Measurements from ENCODE around the gene GLB1L3. TPM values are rescaled to one million over a fixed set of nuclear protein-coding genes. Genes with fewer than 3 reads are reported as not detected.

GLB1L3 gene
- total RNA-seq, 3 donors from 2014 or later (not counting 1 experiment from before 2014, with no cell fraction given) = 0.38 TPM; not detected in 2

DNA sequence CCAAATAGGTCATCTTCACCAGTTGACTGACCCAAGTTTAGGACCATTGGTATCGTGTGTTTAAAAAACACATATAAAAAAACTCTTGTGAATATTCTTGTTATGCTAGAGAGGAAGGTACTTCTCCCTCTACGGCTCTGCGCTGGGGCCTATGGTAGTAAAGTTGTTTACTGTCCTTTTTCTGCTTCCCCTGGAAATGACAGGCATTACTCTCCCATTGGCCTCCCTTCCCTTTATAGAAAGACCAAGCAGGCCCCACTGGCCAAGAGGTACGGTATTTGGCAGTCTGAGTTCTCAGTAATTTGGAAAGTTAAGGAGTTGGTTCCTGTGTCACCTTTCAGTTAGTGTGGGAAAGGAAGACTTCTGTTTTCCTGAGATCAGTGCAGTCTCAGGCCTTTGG lies 29.5 kb upstream of the GLB1L3 start:
- Mint-ChIP-seq H3K27me3 (ENCODE audit: low read depth in 2 of 2) (no peaks in the 10 kb centered on the region), H3K36me3 (peaks cover 32% of the 10 kb centered on the region), H3K9me3 (no peaks in the 10 kb centered on the region), H3K4me1 (peaks cover 5 to 9% of the 10 kb centered on the region in 2 donors), H3K27ac (no peak overlapping the region), H3K4me3 (no peak overlapping the region)
- H3K27ac ChIP-seq (ENCODE audit: low read length) = no peak overlapping the region
- no peaks in the 10 kb centered on the region for H3K27me3 ChIP-seq (ENCODE audit: control insufficient read depth, insufficient read depth, low read length)
- 100% methylated on average over 1 of the region's 4 CpGs for WGBS (ENCODE audit: insufficient coverage)
- ATAC-seq (no peak), DNase-seq (no peak)
- H3K36me3 ChIP-seq (ENCODE audit: control insufficient read depth, insufficient read depth, low read length) = peaks cover 67% of the 10 kb centered on the region
- TF ChIP-seq CTCF (IDR thresholded peaks at IDR 0.05) = no peak
- no peak overlapping the region for H3K4me3 ChIP-seq (ENCODE audit: low read length)
- intact Hi-C loops (cut with micrococcal nuclease) = no loop called here
- no peaks in the 10 kb centered on the region for H3K4me1 ChIP-seq (ENCODE audit: control insufficient read depth, insufficient read depth, low read length)
- no peaks in the 10 kb centered on the region for H3K9me3 ChIP-seq (ENCODE audit: control insufficient read depth, insufficient read depth, low read length)

DNA sequence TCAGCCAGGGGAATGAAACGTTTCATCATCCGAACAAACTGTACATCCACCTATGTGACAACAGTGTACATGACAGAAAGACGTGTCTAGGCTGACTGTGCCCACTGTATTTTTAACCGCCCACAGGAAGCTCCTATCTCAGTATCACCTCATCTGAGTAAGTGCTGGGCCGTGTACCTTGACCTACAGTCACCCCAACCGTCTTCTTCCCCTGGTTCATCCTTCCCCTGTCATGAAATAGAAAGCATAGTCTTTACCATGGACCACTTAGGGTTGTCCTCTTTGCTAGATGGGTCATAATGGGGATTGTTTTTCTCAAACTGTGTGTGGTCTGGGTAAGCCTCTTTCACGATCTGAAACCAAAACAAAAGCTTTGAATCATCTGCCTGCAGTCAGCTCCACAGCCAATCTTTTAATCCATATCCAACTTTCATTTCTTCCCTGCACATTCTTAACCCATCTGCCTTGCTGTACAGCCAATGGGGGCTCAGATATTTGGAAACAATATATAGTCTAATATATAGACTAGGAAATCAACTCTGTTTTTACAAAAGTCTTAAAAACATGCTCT lies 27.2 kb upstream of the GLB1L3 start:
- Mint-ChIP-seq H3K27me3 (ENCODE audit: low read depth in 2 of 2) (no peaks in the 10 kb centered on the region), H3K36me3 (peaks cover 22% of the 10 kb centered on the region), H3K9me3 (no peaks in the 10 kb centered on the region), H3K27ac (peak overlapping the region in 1 of 2 donors; percentile 50), H3K4me3 (no peak overlapping the region), H3K4me1 (peaks cover 18 to 28% of the 10 kb centered on the region in 2 donors)
- H3K27ac ChIP-seq (ENCODE audit: low read length) = no peak overlapping the region
- no peak for TF ChIP-seq CTCF (IDR thresholded peaks at IDR 0.05)
- H3K4me3 ChIP-seq (ENCODE audit: low read length) = no peak overlapping the region
- no peaks in the 10 kb centered on the region for H3K27me3 ChIP-seq (ENCODE audit: control insufficient read depth, insufficient read depth, low read length)
- H3K9me3 ChIP-seq (ENCODE audit: control insufficient read depth, insufficient read depth, low read length) = no peaks in the 10 kb centered on the region
- H3K36me3 ChIP-seq (ENCODE audit: control insufficient read depth, insufficient read depth, low read length) = peaks cover 50% of the 10 kb centered on the region
- H3K4me1 ChIP-seq (ENCODE audit: control insufficient read depth, insufficient read depth, low read length) = peaks cover 10% of the 10 kb centered on the region
- no peak for ATAC-seq
- DNase-seq = no peak
- intact Hi-C loops (cut with micrococcal nuclease) = no loop called here
- 73% methylated on average over 7 of the region's 7 CpGs for WGBS (ENCODE audit: insufficient coverage)

- intact Hi-C loops (cut with micrococcal nuclease) = no loop called here
- H3K27me3 Mint-ChIP-seq (ENCODE audit: low read depth in 2 of 2) = no peaks in the 10 kb centered on the region
- H3K4me3 Mint-ChIP-seq = no peak overlapping the region
- TF ChIP-seq CTCF (IDR thresholded peaks at IDR 0.05) = no peak
- H3K4me3 ChIP-seq (ENCODE audit: low read length) = no peak overlapping the region
- H3K36me3 Mint-ChIP-seq = peaks cover 22% of the 10 kb centered on the region
- peaks cover 15% of the 10 kb centered on the region for H3K4me1 ChIP-seq (ENCODE audit: control insufficient read depth, insufficient read depth, low read length)
- peaks cover 41% of the 10 kb centered on the region for H3K36me3 ChIP-seq (ENCODE audit: control insufficient read depth, insufficient read depth, low read length)
- no peak overlapping the region for H3K27ac ChIP-seq (ENCODE audit: low read length)
- no peak overlapping the region for H3K27ac Mint-ChIP-seq
- no peaks in the 10 kb centered on the region for H3K27me3 ChIP-seq (ENCODE audit: control insufficient read depth, insufficient read depth, low read length)
- DNase-seq (no peak), ATAC-seq (no peak)
- peaks cover 19 to 39% of the 10 kb centered on the region in 2 donors for H3K4me1 Mint-ChIP-seq
- no peaks in the 10 kb centered on the region for H3K9me3 ChIP-seq (ENCODE audit: control insufficient read depth, insufficient read depth, low read length)
- 87% methylated on average over 2 of the region's 3 CpGs for WGBS (ENCODE audit: insufficient coverage)
- H3K9me3 Mint-ChIP-seq = no peaks in the 10 kb centered on the region
Measured at GRCh38 chr11:134250246-134250645, 25.9 kb upstream of the GLB1L3 start.

DNA sequence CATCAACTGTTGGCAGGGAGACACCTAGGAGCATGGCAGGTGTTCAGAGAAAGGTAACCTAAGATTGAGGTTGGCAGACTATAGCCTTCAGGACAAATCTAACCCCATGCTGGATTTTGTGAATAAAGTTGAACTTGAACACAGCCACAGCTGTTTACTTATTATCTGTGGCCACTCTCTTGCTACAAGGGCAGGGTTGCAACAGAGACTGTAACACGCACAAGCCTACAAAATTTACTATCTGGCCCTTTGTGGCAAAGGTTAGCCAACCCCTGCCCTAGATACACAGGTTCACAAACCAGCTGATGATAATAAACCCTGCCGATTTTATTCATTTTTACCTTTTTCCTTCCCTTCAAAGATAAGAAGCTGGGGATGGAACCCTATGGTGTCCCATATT lies 25.5 kb upstream of the GLB1L3 start:
- no peak overlapping the region for H3K27ac ChIP-seq (ENCODE audit: low read length)
- no peak overlapping the region for H3K4me3 ChIP-seq (ENCODE audit: low read length)
- no peak overlapping the region for H3K27ac Mint-ChIP-seq
- peaks cover 22% of the 10 kb centered on the region for H3K36me3 Mint-ChIP-seq
- no peak overlapping the region for H3K4me3 Mint-ChIP-seq
- H3K27me3 ChIP-seq (ENCODE audit: control insufficient read depth, insufficient read depth, low read length) = no peaks in the 10 kb centered on the region
- H3K4me1 ChIP-seq (ENCODE audit: control insufficient read depth, insufficient read depth, low read length) = peaks cover 15% of the 10 kb centered on the region
- H3K27me3 Mint-ChIP-seq (ENCODE audit: low read depth in 2 of 2) = no peaks in the 10 kb centered on the region
- no peak for TF ChIP-seq CTCF (IDR thresholded peaks at IDR 0.05)
- peaks cover 38% of the 10 kb centered on the region for H3K36me3 ChIP-seq (ENCODE audit: control insufficient read depth, insufficient read depth, low read length)
- ATAC-seq (no peak), DNase-seq (no peak)
- intact Hi-C loops (cut with micrococcal nuclease) = no loop called here
- 98% methylated on average over 2 of the region's 2 CpGs for WGBS (ENCODE audit: insufficient coverage)
- H3K9me3 ChIP-seq (ENCODE audit: control insufficient read depth, insufficient read depth, low read length) = no peaks in the 10 kb centered on the region
- H3K9me3 Mint-ChIP-seq = no peaks in the 10 kb centered on the region
- peaks cover 19 to 43% of the 10 kb centered on the region in 2 donors for H3K4me1 Mint-ChIP-seq
